Common myeloid progenitor, CD34-positive (primary cell): Measurements from ENCODE around the gene PRR35.
A peak's percentile ranks its signal among the peaks of the same experiment; 100 is the strongest.

ENCODE experiments used
- CTCF ChIA-PET: fragments of 350-600 bp; sonication (Branson Sonifier 250); formaldehyde crosslinking; loops from one replicate; lab custom pipeline; 2021; ENCODE audit warnings: antibody characterized with exemption; lab: Charles Lee
- POLR2A ChIA-PET: fragments of 350-600 bp; sonication (Branson Sonifier 250); formaldehyde crosslinking; loops from one replicate; lab custom pipeline; 2021; ENCODE audit warnings: antibody characterized with exemption; lab: Charles Lee
- DNase-seq, 3 donors: peaks; one replicate each; pipeline versions ENCODE4 v3.0.0 to v3.0.0-alpha.2; 2013
- H3K27ac ChIP-seq, 2 experiments: 1 replicate in 1 of 2; 2 replicates in 1 of 2; pipeline ENCODE4 v1.7.0; 2013; ENCODE audit warnings: inconsistent platforms in 2 of 2, low read length in 2 of 2, mild to moderate bottlenecking in 2 of 2, low read depth in 1 of 2, moderate library complexity in 1 of 2; ENCODE audit not compliant: severe bottlenecking in 2 of 2, insufficient read depth in 1 of 2, poor library complexity in 1 of 2
- H3K27me3 ChIP-seq, 5 experiments: replicated peaks in 2 of 5; 1 replicate in 3 of 5; 2 replicates in 2 of 5; pipeline versions ENCODE4 v1.6.1 to v1.7.0; 2013; ENCODE audit warnings: low read length in 4 of 5, mild to moderate bottlenecking in 2 of 5, moderate library complexity in 2 of 5, inconsistent platforms in 1 of 5; ENCODE audit not compliant: insufficient read depth in 5 of 5, control insufficient read depth in 4 of 5
- H3K36me3 ChIP-seq, 4 experiments: 1 replicate in 2 of 4; 2 replicates in 2 of 4; pipeline versions ENCODE4 v1.6.1 to v1.7.0; 2013; ENCODE audit warnings: low read length in 3 of 4, control low read depth in 1 of 4, mild to moderate bottlenecking in 1 of 4; ENCODE audit not compliant: control insufficient read depth in 4 of 4, insufficient read depth in 4 of 4
- H3K4me1 ChIP-seq, 4 experiments: 1 replicate in 3 of 4; 2 replicates in 1 of 4; pipeline versions ENCODE4 v1.6.1 to v1.7.1; 2013; ENCODE audit warnings: low read length in 3 of 4, mild to moderate bottlenecking in 3 of 4, control low read depth in 1 of 4, inconsistent platforms in 1 of 4, moderate library complexity in 1 of 4; ENCODE audit not compliant: control insufficient read depth in 4 of 4, insufficient read depth in 4 of 4; ENCODE audit errors: control extremely low read depth in 1 of 4
- H3K4me3 ChIP-seq, 7 experiments: 1 replicate in 4 of 7; 2 replicates in 3 of 7; pipeline versions ENCODE4 v1.5.1 to v1.7.0; 2013; ENCODE audit warnings: mild to moderate bottlenecking in 7 of 7, low read length in 6 of 7, moderate library complexity in 6 of 7, inconsistent platforms in 2 of 7, low read depth in 2 of 7, control low read depth in 1 of 7; ENCODE audit not compliant: insufficient read depth in 4 of 7, control insufficient read depth in 1 of 7; ENCODE audit errors: extremely low read depth in 1 of 7
- H3K9me3 ChIP-seq, 5 experiments: 1 replicate in 4 of 5; 2 replicates in 1 of 5; pipeline versions ENCODE4 v1.6.1 to v1.7.1; 2013; ENCODE audit warnings: low read length in 4 of 5, mild to moderate bottlenecking in 2 of 5, inconsistent platforms in 1 of 5, low read depth in 1 of 5, moderate library complexity in 1 of 5; ENCODE audit not compliant: control insufficient read depth in 4 of 5, insufficient read depth in 2 of 5; ENCODE audit errors: control extremely low read depth in 1 of 5
- WGBS: methylation state at CpG from one replicate; pipeline ENCODE4 v1.1.5; 2013; ENCODE audit not compliant: insufficient coverage; 5-methylcytosine and 5-hydroxymethylcytosine counted together

Gene PRR35

DNA sequence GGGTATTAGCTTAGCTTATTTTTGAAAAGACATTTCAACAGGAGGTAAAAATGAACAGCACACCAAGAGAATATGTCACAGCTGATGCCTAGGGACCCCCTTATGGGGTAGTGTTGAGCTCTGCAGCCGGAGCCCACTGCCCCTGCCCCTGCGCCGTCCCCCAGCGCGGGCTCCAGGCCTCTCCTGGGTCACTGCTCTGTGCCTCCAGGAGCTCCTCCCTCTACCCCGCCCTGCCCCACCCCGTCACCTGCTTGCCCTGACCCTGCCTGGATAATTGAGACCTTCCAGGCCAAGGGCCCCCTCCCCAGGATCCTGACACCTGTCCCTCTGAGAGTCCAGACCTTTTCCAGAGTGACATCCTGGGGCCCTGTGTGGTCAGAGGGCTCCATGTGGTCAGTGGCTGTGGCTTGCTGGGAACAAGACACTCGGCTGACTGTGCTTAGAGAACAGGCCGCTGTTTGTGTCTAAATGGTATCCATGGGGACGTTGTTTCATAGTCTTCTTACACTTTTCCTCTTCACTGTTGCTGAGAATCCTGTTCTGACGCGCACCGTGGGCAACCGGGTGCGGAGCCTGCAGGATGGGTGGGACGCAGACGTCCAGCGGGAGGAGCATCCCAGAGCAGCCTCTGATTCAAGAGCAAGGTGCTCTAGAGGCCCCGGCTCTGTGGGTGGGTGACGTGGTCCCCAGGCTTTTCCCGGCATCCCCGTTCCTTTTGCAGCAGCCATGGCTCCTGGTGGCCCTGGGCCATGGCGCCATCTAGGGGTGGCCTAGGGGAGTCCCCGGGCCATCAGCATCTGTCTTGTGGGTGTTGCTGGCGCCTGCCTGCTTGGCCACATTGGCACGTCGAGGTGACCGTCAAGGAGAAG lies 50.6 kb downstream of the PRR35 start:
- ChIA-PET POLR2A (no interaction called here), CTCF (interaction anchor here (0.5 to 3.3 kb wide), 6 partner anchors 10 to 110 kb away, joined by 3 to 16 read pairs (median 4); no protein-coding TSS in a partner anchor)
- Histone ChIP-seq H3K27me3 (no peaks in the 10 kb centered on the region), H3K27ac (no peak overlapping the region), H3K9me3 (no peaks in the 10 kb centered on the region), H3K4me3 (no peak overlapping the region), H3K4me1 (no peaks in the 10 kb centered on the region), H3K36me3 (peaks cover 0 to 7% (median 0%) of the 10 kb centered on the region in 4 experiments)
- DNase-seq = peak; percentile 36 to 65 (median 59)
- WGBS = 74% methylated on average over 23 of the region's 28 CpGs

DNA sequence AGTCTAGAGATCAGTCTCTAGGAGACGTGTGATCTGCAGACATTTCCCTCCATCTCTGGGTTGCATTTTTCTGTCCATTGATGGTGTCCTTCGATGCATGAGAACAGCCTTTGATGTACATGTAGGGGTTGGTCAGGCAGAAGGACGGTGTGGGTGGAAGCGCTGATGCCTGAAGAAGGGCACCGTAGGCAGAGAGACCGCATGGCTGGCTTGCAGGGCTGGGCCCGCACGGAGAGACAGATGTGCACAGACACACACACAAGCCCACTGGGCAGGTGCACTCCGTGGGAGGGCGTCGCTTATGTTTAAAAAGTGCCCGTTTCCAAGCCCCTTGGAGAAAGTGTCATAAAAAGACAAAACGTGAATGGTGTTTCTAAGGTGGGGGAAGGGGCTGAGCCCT lies 54.9 kb downstream of the PRR35 start:
- Histone ChIP-seq H3K27me3 (no peaks in the 10 kb centered on the region), H3K27ac (no peak overlapping the region), H3K4me3 (no peak overlapping the region), H3K4me1 (no peaks in the 10 kb centered on the region), H3K36me3 (peaks cover 0 to 9% (median 2%) of the 10 kb centered on the region in 4 experiments), H3K9me3 (no peaks in the 10 kb centered on the region)
- CTCF ChIA-PET = no interaction called here
- POLR2A ChIA-PET = no interaction called here
- DNase-seq = no peak
- 94% methylated on average over 12 of the region's 13 CpGs for WGBS
